Parathyroid adenoma (tissue), 2 donors: ENCODE results near the gene RAB18.
A peak's percentile ranks its signal among the peaks of the same experiment; 100 is the strongest.

Experiments used
- H2AFZ ChIP-seq: fragments of 300-600 bp; sonication (generic); one replicate; pipeline ENCODE4 v1.7.0; 2017; ENCODE audit warnings: antibody characterized with exemption, mild to moderate bottlenecking
- H3K27ac ChIP-seq: fragments of 300-600 bp; sonication (generic); one replicate; pipeline ENCODE4 v1.7.0; 2017
- H3K27me3 ChIP-seq: fragments of 300-600 bp; sonication (generic); one replicate; pipeline ENCODE4 v1.7.0; 2017; ENCODE audit warnings: low read length; ENCODE audit not compliant: control insufficient read depth, insufficient read depth
- H3K36me3 ChIP-seq: fragments of 300-600 bp; sonication (generic); one replicate; pipeline ENCODE4 v1.7.0; 2017; ENCODE audit warnings: low read length; ENCODE audit not compliant: control insufficient read depth, insufficient read depth
- H3K4me1 ChIP-seq: fragments of 300-600 bp; sonication (generic); one replicate; pipeline ENCODE4 v1.7.0; 2017; ENCODE audit warnings: control low read depth
- H3K4me2 ChIP-seq: fragments of 300-600 bp; sonication (generic); one replicate; pipeline ENCODE4 v1.7.0; 2017; ENCODE audit warnings: low read length
- H3K4me3 ChIP-seq: fragments of 300-600 bp; sonication (generic); one replicate; pipeline ENCODE4 v1.7.0; 2017; ENCODE audit warnings: low read depth, low read length
- H3K79me2 ChIP-seq: fragments of 300-600 bp; sonication (generic); one replicate; pipeline ENCODE4 v1.7.0; 2017; ENCODE audit warnings: control low read depth
- H3K9ac ChIP-seq: fragments of 300-600 bp; sonication (generic); one replicate; pipeline ENCODE4 v1.7.0; 2017; ENCODE audit warnings: mild to moderate bottlenecking
- H3K9me3 ChIP-seq: fragments of 300-600 bp; sonication (generic); one replicate; pipeline ENCODE4 v1.7.0; 2017; ENCODE audit warnings: low read length; ENCODE audit not compliant: control insufficient read depth
- CTCF ChIP-seq: fragments of 300-600 bp; sonication (generic); IDR thresholded peaks from one replicate; pipeline ENCODE4 v1.7.0; 2017; ENCODE audit warnings: antibody characterized with exemption, mild to moderate bottlenecking
- donor health status: primary hyperparathyroidism.

RAB18 gene

GRCh38 chr10:27547482-27547881, 43.4 kb downstream of the RAB18 start:
- no peaks in the 10 kb centered on the region for H3K36me3 ChIP-seq
- H3K4me2 ChIP-seq: no peak overlapping the region
- H3K4me1 ChIP-seq: no peaks in the 10 kb centered on the region
- TF ChIP-seq CTCF: no peak
- H3K27ac ChIP-seq: no peak overlapping the region
- H3K4me3 ChIP-seq: no peak overlapping the region
- no peaks in the 10 kb centered on the region for H3K27me3 ChIP-seq
- no peak overlapping the region for H2AFZ ChIP-seq
- H3K9ac ChIP-seq: no peak overlapping the region
- H3K79me2 ChIP-seq: no peaks in the 10 kb centered on the region
- no peaks in the 10 kb centered on the region for H3K9me3 ChIP-seq

- H3K9ac ChIP-seq: no peak overlapping the region
- no peaks in the 10 kb centered on the region for H3K4me1 ChIP-seq
- no peaks in the 10 kb centered on the region for H3K36me3 ChIP-seq
- H3K4me2 ChIP-seq: no peak overlapping the region
- H3K27me3 ChIP-seq: no peaks in the 10 kb centered on the region
- H3K79me2 ChIP-seq: no peaks in the 10 kb centered on the region
- H2AFZ ChIP-seq: no peak overlapping the region
- no peak overlapping the region for H3K27ac ChIP-seq
- no peaks in the 10 kb centered on the region for H3K9me3 ChIP-seq
- H3K4me3 ChIP-seq: no peak overlapping the region
- no peak for TF ChIP-seq CTCF
These were observed 46.7 kb downstream of the RAB18 start for GRCh38 chr10:27550823-27551222.

- Histone ChIP-seq H3K79me2 (no peaks in the 10 kb centered on the region), H3K4me3 (no peak overlapping the region), H2AFZ (peak overlapping the region; percentile 5), H3K9ac (no peak overlapping the region), H3K9me3 (no peaks in the 10 kb centered on the region), H3K4me1 (peaks cover 3% of the 10 kb centered on the region), H3K27me3 (no peaks in the 10 kb centered on the region), H3K4me2 (no peak overlapping the region), H3K36me3 (no peaks in the 10 kb centered on the region), H3K27ac (no peak overlapping the region)
- peak; percentile 57 for TF ChIP-seq CTCF
These were observed 54.5 kb downstream of the RAB18 start for GRCh38 chr10:27558612-27559020.

GRCh38 chr10:27561334-27561733, 57.2 kb downstream of the RAB18 start:
- H3K9me3 ChIP-seq: no peaks in the 10 kb centered on the region
- no peaks in the 10 kb centered on the region for H3K36me3 ChIP-seq
- H3K27ac ChIP-seq: no peak overlapping the region
- no peak overlapping the region for H3K4me3 ChIP-seq
- TF ChIP-seq CTCF: no peak
- no peaks in the 10 kb centered on the region for H3K79me2 ChIP-seq
- no peaks in the 10 kb centered on the region for H3K27me3 ChIP-seq
- no peak overlapping the region for H3K9ac ChIP-seq
- no peak overlapping the region for H3K4me2 ChIP-seq
- H2AFZ ChIP-seq: no peak overlapping the region
- peaks cover 3% of the 10 kb centered on the region for H3K4me1 ChIP-seq

- no peak for TF ChIP-seq CTCF
- H3K27ac ChIP-seq: no peak overlapping the region
- no peak overlapping the region for H2AFZ ChIP-seq
- H3K9me3 ChIP-seq: no peaks in the 10 kb centered on the region
- H3K79me2 ChIP-seq: no peaks in the 10 kb centered on the region
- no peak overlapping the region for H3K4me3 ChIP-seq
- H3K4me2 ChIP-seq: no peak overlapping the region
- H3K4me1 ChIP-seq: no peaks in the 10 kb centered on the region
- H3K36me3 ChIP-seq: no peaks in the 10 kb centered on the region
- no peaks in the 10 kb centered on the region for H3K27me3 ChIP-seq
- H3K9ac ChIP-seq: no peak overlapping the region
These were observed 60.3 kb downstream of the RAB18 start for GRCh38 chr10:27564398-27564797.
